ENCODE measurements around the gene ZNF219.

ZNF219 gene

DNA sequence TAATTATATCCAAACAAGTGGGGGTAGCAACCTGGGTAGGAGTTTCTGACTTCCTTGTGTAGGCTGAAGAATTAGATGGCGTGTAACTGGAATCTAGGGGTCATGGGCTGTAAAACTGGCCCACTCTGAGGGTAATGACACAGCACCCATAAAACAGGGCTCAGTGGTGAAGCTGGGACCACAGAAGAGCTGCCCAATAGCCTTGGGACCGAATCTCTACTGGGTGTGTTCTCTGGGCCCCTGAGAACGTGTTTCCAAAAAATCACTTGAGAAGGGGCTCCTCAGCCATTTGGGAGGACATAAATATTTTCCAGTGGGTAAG, 37.1 kb downstream of the ZNF219 start:
- TF ChIP-seq CTCF (IDR thresholded peaks at IDR 0.05; ENCODE audit: control insufficient read depth, insufficient read depth, low read depth, low read length, missing control alignments): no peak
- no peak for DNase-seq (ENCODE audit: low read depth)
- H3K4me3 ChIP-seq (ENCODE audit: control insufficient read depth, low read depth, low read length): no peak overlapping the region

DNA sequence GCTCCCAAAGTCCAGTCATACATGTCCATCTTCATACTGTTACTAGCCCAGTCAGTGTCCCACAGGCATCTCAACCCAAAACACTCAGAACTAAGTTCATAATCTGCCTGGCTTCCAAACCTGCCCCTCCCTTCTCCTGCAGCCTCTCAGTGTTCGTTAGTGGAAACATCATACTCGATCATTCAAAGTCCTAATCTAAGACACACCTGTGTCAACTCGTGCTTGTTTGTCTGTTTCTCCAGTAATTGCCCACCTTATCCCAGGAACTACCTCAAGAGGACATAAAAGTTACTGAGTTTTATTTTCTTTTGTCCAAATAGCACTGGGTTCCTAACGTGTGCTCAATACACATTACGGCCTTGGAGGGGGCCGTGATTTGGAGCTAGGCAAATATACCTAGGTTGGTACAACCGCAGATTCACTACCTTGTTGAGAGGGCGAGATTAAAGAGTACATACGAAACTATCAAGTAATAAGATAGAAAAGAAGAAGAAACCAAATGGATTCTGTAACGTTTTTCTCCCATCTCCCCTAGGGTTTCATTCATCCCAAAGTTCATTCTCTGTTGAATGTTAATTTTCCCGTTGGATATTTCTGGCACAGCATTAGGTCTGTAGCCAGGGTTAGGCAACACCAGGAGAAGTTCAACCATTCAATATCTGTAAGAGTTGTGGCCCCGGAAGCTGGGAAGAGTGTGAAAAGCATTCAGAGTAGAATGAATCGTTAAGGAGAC, 37.7 kb downstream of the ZNF219 start:
- no peak overlapping the region for H3K4me3 ChIP-seq (ENCODE audit: control insufficient read depth, low read depth, low read length)
- DNase-seq (ENCODE audit: low read depth): no peak
- no peak for TF ChIP-seq CTCF (IDR thresholded peaks at IDR 0.05; ENCODE audit: control insufficient read depth, insufficient read depth, low read depth, low read length, missing control alignments)

- no peak for DNase-seq (ENCODE audit: low read depth)
- no peak overlapping the region for H3K4me3 ChIP-seq (ENCODE audit: control insufficient read depth, low read depth, low read length)
- no peak for TF ChIP-seq CTCF (IDR thresholded peaks at IDR 0.05; ENCODE audit: control insufficient read depth, insufficient read depth, low read depth, low read length, missing control alignments)
Observed at GRCh38 chr14:21059842-21060613, 38.4 kb downstream of the ZNF219 start.

DNA sequence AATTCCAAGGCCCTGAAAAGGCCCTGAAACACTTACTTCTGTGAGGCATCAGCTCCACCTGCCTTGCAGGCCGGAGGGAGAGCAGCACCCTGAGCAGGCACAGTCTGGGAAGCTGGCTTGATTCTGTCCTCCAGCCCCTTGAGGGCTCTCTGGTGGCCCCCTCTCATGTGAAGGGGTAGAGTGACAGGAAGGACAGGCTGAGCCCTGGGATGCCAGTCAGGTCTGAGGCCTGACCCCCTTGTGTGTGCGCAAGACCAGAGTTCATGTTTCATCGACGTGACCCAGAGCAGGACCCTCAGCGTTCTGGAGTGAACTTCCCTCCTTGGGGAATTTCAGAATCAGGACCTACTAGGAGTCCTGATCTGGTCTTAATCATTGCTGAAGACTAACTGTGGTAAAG, 39.6 kb downstream of the ZNF219 start:
- no peak overlapping the region for H3K4me3 ChIP-seq (ENCODE audit: control insufficient read depth, low read depth, low read length)
- TF ChIP-seq CTCF (IDR thresholded peaks at IDR 0.05; ENCODE audit: control insufficient read depth, insufficient read depth, low read depth, low read length, missing control alignments): no peak
- no peak for DNase-seq (ENCODE audit: low read depth)

- DNase-seq (ENCODE audit: low read depth): no peak
- TF ChIP-seq CTCF (IDR thresholded peaks at IDR 0.05; ENCODE audit: control insufficient read depth, insufficient read depth, low read depth, low read length, missing control alignments): no peak
- no peak within 1 kb of the TSS for H3K4me3 ChIP-seq (ENCODE audit: control insufficient read depth, low read depth, low read length)
Observed at GRCh38 chr14:21057803-21058675, 40.4 kb downstream of the ZNF219 start, which contains the start of gene RNASE8. Gene RNASE8, plus strand, starts transcription at chr14:21057822. Its CDS starts 71 bp downstream, at chr14:21057893.

DNA sequence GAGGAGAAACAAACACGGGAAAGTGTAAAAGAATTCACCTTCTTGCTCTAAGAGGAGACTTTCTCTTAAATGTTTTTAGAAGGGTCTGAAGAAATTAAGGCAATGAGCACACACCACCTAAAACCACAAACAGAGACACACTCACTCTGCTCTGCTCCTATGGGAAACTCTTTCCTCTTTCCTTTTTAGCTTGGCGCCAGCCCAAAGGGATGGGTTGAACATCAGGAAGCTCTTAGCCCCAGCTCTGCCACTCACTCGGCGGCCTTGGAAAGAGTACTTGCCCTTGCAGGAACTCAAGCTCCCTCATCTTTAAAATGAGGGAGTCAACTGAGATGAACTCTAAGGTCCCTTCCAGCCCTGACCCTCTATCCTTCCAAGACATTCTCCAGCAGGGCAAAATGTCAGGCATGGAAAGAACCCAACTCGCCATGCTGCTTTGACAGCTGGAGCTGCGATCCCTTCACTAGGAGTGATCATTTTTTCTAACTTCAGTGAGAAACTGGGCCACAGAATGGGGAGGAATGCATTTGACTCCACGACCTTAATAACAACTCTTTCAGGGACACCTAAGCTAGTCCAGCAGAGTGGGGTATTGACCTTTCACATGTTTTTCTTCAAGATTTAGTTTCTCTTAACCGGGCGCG, 41.8 kb downstream of the ZNF219 start:
- no peak overlapping the region for H3K4me3 ChIP-seq (ENCODE audit: control insufficient read depth, low read depth, low read length)
- no peak for DNase-seq (ENCODE audit: low read depth)
- no peak for TF ChIP-seq CTCF (IDR thresholded peaks at IDR 0.05; ENCODE audit: control insufficient read depth, insufficient read depth, low read depth, low read length, missing control alignments)

Measured in AG09309 (cell line).